AG04449 (cell line): ENCODE data around the gene TMEM82.
A peak's percentile ranks its signal among the peaks of the same experiment; 100 is the strongest.

Experiments
- CTCF ChIA-PET: fragments of 350-600 bp; formaldehyde crosslinking; extraction: SDS; loops from one replicate; lab custom pipeline; 2021; ENCODE audit warnings: antibody characterized with exemption; lab: Yijun Ruan, JAX
- POLR2A ChIA-PET: fragments of 400-600, 350-600 bp; formaldehyde crosslinking; extraction: SDS; loops from one replicate; lab custom pipeline; 2020; ENCODE audit warnings: antibody characterized with exemption, inconsistent platforms; lab: Yijun Ruan, JAX
- DNase-seq: peaks from one replicate; pipeline ENCODE4 v3.0.0-alpha.2; 2010; ENCODE audit warnings: low read depth, low spot score
- H3K4me3 ChIP-seq: 2 replicates; pipeline ENCODE4 v1.5.1; 2011; ENCODE audit warnings: low read depth, mild to moderate bottlenecking, control low read depth, low read length
- TF ChIP-seq, protein P1 (sequence below): IDR thresholded peaks from one replicate; pipeline ENCODE4 v1.5.1; 2011; ENCODE audit warnings: mild to moderate bottlenecking, moderate library complexity, low read length, control low read depth, inconsistent platforms; ENCODE audit not compliant: insufficient read depth; ENCODE audit errors: missing control alignments

Gene TMEM82

DNA sequence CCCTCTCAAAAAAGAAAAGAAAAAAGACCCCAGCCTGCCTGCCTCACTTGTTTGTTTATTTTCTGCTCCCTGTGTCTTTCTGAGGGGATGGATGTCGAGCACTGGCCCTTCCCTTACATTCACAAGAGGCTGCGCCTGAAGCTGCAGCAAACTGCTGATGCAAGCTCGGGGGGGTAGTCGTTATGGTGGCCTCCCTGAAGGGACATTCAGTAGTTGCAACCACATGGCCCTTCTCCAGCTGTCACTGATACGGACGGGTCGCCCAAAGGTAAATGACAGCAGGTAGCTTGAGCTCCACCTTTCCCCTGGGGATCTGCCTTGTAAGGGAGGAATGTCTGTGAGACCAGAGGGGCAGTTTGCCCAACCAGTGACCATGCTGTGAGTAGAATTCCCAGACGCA lies 40.5 kb upstream of the TMEM82 start:
- ChIA-PET POLR2A (no interaction called here), CTCF (interaction anchor here (1.3 kb wide), 1 partner anchor 10 kb away, joined by 3 read pairs; no protein-coding TSS in a partner anchor)
- no peak for DNase-seq
- TF ChIP-seq, protein P1, sequence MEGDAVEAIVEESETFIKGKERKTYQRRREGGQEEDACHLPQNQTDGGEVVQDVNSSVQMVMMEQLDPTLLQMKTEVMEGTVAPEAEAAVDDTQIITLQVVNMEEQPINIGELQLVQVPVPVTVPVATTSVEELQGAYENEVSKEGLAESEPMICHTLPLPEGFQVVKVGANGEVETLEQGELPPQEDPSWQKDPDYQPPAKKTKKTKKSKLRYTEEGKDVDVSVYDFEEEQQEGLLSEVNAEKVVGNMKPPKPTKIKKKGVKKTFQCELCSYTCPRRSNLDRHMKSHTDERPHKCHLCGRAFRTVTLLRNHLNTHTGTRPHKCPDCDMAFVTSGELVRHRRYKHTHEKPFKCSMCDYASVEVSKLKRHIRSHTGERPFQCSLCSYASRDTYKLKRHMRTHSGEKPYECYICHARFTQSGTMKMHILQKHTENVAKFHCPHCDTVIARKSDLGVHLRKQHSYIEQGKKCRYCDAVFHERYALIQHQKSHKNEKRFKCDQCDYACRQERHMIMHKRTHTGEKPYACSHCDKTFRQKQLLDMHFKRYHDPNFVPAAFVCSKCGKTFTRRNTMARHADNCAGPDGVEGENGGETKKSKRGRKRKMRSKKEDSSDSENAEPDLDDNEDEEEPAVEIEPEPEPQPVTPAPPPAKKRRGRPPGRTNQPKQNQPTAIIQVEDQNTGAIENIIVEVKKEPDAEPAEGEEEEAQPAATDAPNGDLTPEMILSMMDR, result no peak
- no peak overlapping the region for H3K4me3 ChIP-seq

DNA sequence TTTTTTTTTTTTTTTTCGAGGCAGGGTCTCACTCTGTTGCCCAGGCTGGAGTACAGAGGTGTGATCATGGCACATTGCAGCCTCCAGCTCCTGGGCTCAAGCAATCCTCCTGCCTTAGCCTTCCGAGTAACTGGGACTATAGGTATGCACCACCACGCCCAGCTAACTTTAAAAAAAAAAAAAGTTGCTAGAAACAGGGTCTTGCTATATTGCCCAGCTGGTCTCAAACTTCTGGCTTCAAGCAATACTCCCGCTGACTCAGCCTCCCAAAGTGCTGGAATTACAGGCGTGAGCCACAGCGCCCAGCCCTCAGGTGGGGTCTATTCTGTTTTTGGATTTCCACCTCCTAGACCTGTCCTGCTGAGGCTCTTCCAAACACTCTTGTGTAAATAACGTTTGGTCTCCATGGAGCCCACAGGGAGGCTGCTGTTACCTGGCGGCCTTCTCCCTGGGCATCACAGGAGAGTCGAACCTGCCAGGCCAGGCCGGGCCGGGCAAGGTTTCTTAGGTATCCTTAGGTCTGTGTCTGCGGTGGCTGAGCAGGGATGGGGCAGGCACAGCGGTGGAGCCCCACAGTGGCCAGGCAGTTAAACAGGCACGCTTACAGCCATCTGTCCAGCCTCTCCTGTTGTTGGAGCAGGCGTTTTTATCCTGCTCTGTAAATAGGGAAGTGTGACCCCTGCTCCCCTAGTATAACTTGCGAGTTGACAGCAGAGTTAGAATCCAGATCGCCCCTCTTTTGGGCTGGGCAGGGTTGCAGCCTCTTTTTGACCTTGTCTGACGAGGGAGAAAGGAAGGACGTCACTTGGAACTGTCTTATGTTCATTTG lies 39.4 kb upstream of the TMEM82 start:
- ChIA-PET POLR2A (interaction anchor here (0.7 kb wide), 1 partner anchor 85 kb away, joined by 3 read pairs; no protein-coding TSS in a partner anchor), CTCF (interaction anchor here (0.8 to 1.3 kb wide), 2 partner anchors 11 to 13 kb away, joined by 3 read pairs; no protein-coding TSS in a partner anchor)
- TF ChIP-seq, protein P1, result peak; percentile 10
- no peak overlapping the region for H3K4me3 ChIP-seq
- DNase-seq, result no peak

DNA sequence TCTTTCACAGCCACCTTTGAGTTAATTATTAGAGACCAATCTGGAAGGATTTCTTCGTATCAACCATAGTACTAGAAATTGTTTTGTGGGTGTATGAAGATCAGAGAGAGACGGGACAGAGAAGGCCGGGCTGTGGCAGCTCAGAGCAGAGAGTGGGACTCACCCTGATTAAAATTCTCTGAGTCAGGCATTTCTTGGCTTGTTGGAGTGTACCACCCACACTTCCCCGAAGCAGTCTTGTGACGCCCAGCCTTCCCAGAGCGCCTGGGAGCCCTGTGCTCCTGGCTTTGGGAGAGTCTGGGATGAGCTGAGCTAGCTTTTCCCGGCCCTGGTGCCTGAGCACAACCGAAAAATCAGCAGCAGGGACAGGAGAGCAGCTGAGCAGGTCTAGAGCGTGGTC lies 38.7 kb upstream of the TMEM82 start:
- POLR2A ChIA-PET, result no interaction called here

DNA sequence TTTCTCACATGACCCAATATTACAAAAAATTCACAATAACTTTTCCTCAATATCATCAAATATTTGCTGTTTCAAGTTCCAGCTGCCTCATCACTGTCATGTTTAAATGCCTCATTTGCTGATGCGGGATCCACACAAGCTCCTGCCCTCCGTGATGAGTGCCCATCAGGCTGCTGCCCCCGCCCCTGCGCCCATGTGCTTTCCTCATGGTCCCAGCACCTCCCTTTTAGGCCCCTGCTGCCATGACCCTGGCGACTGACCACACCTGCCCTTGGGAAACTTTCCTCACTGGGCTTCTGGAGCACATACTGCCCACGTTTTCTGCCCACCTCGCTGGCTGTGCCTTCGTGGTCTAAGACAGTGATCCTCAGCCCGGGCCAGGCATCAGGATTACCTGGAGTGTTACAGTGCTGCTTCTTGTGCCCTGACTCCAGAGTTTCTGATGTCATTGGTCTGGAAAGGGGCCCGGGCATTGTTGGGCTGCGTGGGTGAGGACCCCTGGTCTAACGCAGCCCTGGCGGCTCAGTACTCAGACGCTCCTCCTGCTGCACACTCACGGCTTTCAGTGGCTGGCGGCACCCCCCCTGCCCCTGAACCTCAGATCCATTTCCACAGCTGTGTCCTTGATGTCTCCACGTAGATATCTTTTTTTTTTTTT lies 37.6 kb upstream of the TMEM82 start:
- POLR2A ChIA-PET, result no interaction called here
- no peak overlapping the region for H3K4me3 ChIP-seq
- DNase-seq, result no peak
- CTCF ChIA-PET, result interaction anchor here (0.9 kb wide), 1 partner anchor 17 kb away, joined by 3 read pairs; no protein-coding TSS in a partner anchor
- TF ChIP-seq, protein P1, result no peak

More for the DNA sequence above, 38.7 kb upstream of the TMEM82 start:
- TF ChIP-seq, protein P1, result no peak
- H3K4me3 ChIP-seq, result peak overlapping the region; percentile 25
- DNase-seq, result peak; percentile 66
- CTCF ChIA-PET, result interaction anchor here (0.8 to 0.9 kb wide), 2 partner anchors 12 to 18 kb away, joined by 3 read pairs; no protein-coding TSS in a partner anchor

DNA sequence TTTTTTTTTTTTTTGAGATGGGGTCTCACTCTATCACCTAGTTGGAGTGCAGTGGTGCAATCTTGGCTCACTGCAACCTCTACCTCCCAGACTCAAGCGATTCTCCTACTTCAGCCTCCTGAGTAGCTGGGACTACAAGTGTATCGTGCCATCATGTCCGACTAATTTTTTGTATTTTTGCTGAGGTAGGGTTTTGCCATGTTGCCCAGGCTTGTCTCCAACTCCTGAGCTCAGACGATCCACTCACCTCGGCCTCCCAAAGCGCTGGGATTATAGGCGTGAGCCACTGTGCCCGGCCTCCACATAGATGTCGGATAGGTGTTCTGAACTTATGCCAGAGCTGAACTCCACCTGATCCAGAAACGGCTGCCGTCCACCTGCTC lies 37.1 kb upstream of the TMEM82 start:
- no peak overlapping the region for H3K4me3 ChIP-seq
- CTCF ChIA-PET, result no interaction called here
- DNase-seq, result no peak
- TF ChIP-seq, protein P1, result no peak
- POLR2A ChIA-PET, result interaction anchor here (0.9 kb wide), 1 partner anchor 9 kb away, joined by 5 read pairs; no protein-coding TSS in a partner anchor

DNA sequence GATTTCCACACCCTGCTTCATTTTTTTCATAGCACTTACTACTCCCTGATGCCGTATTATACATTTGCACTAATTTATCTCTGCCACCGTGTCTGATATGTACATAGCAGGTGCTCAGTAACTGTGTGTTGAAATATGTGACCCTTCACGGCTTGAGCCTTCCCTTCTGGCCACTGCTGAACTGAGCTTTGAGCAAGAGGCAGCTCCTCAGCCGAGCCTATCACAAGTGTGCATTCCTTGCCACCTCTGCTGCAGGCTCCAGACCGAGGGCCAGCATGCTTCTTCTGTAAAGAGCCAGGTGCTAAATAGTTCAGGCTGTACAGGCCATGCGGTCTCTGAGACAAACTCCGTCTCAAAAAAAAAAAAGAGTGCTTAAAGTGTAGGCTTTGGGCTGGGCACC lies 35.5 kb upstream of the TMEM82 start:
- no peak overlapping the region for H3K4me3 ChIP-seq
- CTCF ChIA-PET, result interaction anchor here (0.7 to 1.0 kb wide), 2 partner anchors 111 to 112 kb away, joined by 3 to 4 read pairs; no protein-coding TSS in a partner anchor
- POLR2A ChIA-PET, result no interaction called here
- TF ChIP-seq, protein P1, result no peak
- no peak for DNase-seq
